ENCODE results near the gene C16orf96. TPM values are rescaled to one million over a fixed set of nuclear protein-coding genes. Genes with fewer than 3 reads are reported as not detected.
A peak's percentile ranks its signal among the peaks of the same experiment; 100 is the strongest.

C16orf96 gene
- total and polyA plus RNA-seq, 2 of the 8 experiments (the other 6 are each of a cell fraction or from before 2014, with no cell fraction given): 1.0 to 1.3 TPM

DNA sequence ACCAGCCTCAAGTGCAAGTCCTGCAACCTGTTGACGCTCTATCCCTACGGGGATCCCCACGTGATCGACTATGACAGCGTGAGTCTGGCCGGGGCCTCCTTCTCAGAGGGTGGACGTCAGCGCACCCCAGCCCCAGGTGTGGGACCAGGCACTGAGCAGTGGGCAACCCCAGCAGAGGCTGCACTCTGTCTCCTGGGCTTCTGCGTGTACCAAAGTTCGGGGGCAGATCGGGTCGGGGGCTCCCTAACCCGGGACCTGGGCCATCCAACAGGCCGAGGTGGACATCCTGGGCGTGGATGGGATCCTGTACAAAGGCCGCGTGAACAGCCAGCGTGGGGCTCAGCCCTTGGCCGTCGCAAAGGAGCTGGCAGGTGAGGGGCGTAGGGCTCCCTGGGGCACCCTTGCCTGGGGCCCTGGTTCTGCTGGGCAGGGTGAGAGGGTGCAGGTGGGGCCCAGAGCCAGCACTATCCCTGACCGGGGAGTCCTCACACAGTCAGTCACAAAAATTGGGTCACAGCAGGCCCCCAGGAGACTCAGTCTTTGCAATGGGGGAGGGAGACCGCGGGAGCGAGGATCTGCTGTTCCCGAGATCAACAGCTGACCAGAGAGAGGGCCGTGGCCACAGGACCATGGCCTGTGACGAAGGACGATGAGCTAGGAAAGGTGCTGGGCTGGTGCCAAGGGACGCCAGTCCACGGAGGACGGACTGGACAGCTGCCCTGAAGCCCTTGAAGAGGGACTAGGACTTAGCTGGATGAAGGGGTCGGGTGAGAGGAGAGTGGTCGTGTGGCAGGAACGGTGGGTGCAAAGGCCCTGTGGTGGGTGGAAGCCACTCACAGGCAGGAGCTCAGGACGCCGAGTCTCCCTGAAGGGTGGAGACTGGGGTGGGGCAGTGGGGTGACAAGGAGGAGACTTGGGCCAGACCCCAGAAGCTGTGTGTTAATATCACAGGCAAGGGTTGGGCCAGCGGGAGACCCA, 38.6 kb downstream of the C16orf96 start:
- no peaks in the 10 kb centered on the region for H3K79me2 ChIP-seq (ENCODE audit: control insufficient read depth in 1 of 2, insufficient read depth in 2 of 2, low read length in 2 of 2)
- ChIA-PET POLR2A (ENCODE audit: partially characterized antibody) (interaction anchor here (0.7 to 12.8 kb wide), 5 partner anchors 17 to 322 kb away, joined by 3 to 126 read pairs (median 5); partner anchors contain the start of genes CDIP1, TFAP4 and UBALD1), CTCF (ENCODE audit: partially characterized antibody) (interaction anchor here (0.7 to 8.1 kb wide), 11 partner anchors 10 to 94 kb away, joined by 3 to 65 read pairs (median 4); partner anchors contain the start of gene MGRN1)
- no peaks in the 10 kb centered on the region for H3K9me3 ChIP-seq (ENCODE audit: insufficient read depth in 2 of 2, low read depth in 1 of 2, low read length in 1 of 2)
- H3K23me2 ChIP-seq (ENCODE audit: low read depth, low read length): no peaks in the 10 kb centered on the region
- peak overlapping the region; percentile 15; the same call in 1 of the 2 replicates for H3K18ac ChIP-seq (ENCODE audit: extremely low read depth, low read length)
- no peak overlapping the region for H2AFZ ChIP-seq (ENCODE audit: low read length)
- H3K9ac ChIP-seq (replicated peaks in 1 of 4; ENCODE audit: extremely low read depth in 1 of 4, low read depth in 3 of 4, low read length in 3 of 4): no peak overlapping the region
- no peak overlapping the region for H3K56ac ChIP-seq (replicated peaks; ENCODE audit: insufficient read length, low read depth, low read length)
- no peak overlapping the region for H3K4me3 ChIP-seq (ENCODE audit: extremely low read depth in 1 of 4, insufficient read depth in 2 of 4, low read depth in 3 of 4, low read length in 4 of 4)
- no peak overlapping the region; the same call in 1 of the 2 replicates for H4K8ac ChIP-seq (ENCODE audit: extremely low read depth, insufficient read depth, low read length)
- H2BK20ac ChIP-seq (ENCODE audit: low read length): peak overlapping the region; percentile 72; the same call in 1 of the 2 replicates
- H2BK120ac ChIP-seq (replicated peaks; ENCODE audit: low read depth, low read length): no peak overlapping the region
- no peak overlapping the region for H3K14ac ChIP-seq (ENCODE audit: insufficient read length)
- no peaks in the 10 kb centered on the region for H3K36me3 ChIP-seq (ENCODE audit: control insufficient read depth in 2 of 4, insufficient read depth in 4 of 4, low read length in 3 of 4)
- H2BK15ac ChIP-seq (ENCODE audit: low read length): 0 out of 2 replicates have a peak overlapping the region, but pooled peaks have one; percentile 61
- WGBS, 2 experiments (ENCODE audit: extremely low coverage in 1 of 2, insufficient coverage in 1 of 2, insufficient read length in 1 of 2, insufficient replicate concordance in 2 of 2, low coverage in 1 of 2, low lambda C conversion rate in 2 of 2, missing lambda C conversion rate in 1 of 2): 90% methylated on average over 38 of the region's 38 CpGs; no CpG with 5 or more reads in 1 of the 2 experiments
- H3K4me1 ChIP-seq (replicated peaks in 1 of 4; ENCODE audit: control insufficient read depth in 3 of 4, insufficient read depth in 4 of 4, low read length in 3 of 4): peaks cover 0 to 18% (median 10%) of the 10 kb centered on the region in 4 experiments; a peak in 6 of 7 replicates
- peak overlapping the region; percentile 56; the same call in 1 of the 2 replicates for H2BK5ac ChIP-seq (ENCODE audit: low read depth, low read length)
- no peaks in the 10 kb centered on the region for H4K20me1 ChIP-seq (replicated peaks in 1 of 2; ENCODE audit: control insufficient read depth in 1 of 2, insufficient read depth in 2 of 2, low read length in 2 of 2)
- no peaks in the 10 kb centered on the region; a peak in 1 of 7 replicates for H3K27me3 ChIP-seq (replicated peaks in 1 of 4; ENCODE audit: control insufficient read depth in 3 of 4, extremely low read depth in 1 of 4, insufficient read depth in 3 of 4, low read length in 3 of 4)
- DNase-seq (ENCODE audit: low read depth in 1 of 2, low spot score in 2 of 2): no peak
- no peak overlapping the region for H4K5ac ChIP-seq (ENCODE audit: insufficient read length, low read depth, low read length)
- peak overlapping the region; percentile 86 for H2AK5ac ChIP-seq (ENCODE audit: low read depth, low read length)
- no peak overlapping the region for H3K27ac ChIP-seq (ENCODE audit: low read depth, low read length)
- H3K79me1 ChIP-seq (ENCODE audit: low read depth, low read length): no peaks in the 10 kb centered on the region
- peak overlapping the region; percentile 72 for H4K91ac ChIP-seq (replicated peaks; ENCODE audit: insufficient read length, low read length)
- H3K4ac ChIP-seq (replicated peaks; ENCODE audit: insufficient read length, low read depth, low read length): peak overlapping the region; percentile 39
- no peak overlapping the region for H3K23ac ChIP-seq (ENCODE audit: insufficient read length)
- no peak overlapping the region for H3K4me2 ChIP-seq (ENCODE audit: insufficient read depth in 1 of 2, low read depth in 2 of 2, low read length in 2 of 2)
- H2BK12ac ChIP-seq (ENCODE audit: low read depth, low read length): peak overlapping the region; percentile 68; the same call in 1 of the 2 replicates
- FAIRE-seq: no peak
- TF ChIP-seq SIRT6 (IDR thresholded peaks at IDR 0.05; ENCODE audit: low read length) (no peak), KDM1A (IDR thresholded peaks at IDR 0.05; ENCODE audit: borderline replicate concordance, low read length) (peak; percentile 63; the same call in 1 of the 2 replicates)
- TF ChIP-seq, protein P1, sequence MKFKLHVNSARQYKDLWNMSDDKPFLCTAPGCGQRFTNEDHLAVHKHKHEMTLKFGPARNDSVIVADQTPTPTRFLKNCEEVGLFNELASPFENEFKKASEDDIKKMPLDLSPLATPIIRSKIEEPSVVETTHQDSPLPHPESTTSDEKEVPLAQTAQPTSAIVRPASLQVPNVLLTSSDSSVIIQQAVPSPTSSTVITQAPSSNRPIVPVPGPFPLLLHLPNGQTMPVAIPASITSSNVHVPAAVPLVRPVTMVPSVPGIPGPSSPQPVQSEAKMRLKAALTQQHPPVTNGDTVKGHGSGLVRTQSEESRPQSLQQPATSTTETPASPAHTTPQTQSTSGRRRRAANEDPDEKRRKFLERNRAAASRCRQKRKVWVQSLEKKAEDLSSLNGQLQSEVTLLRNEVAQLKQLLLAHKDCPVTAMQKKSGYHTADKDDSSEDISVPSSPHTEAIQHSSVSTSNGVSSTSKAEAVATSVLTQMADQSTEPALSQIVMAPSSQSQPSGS (IDR thresholded peaks at IDR 0.05; ENCODE audit: low read length): no peak
- TF ChIP-seq, protein P2, sequence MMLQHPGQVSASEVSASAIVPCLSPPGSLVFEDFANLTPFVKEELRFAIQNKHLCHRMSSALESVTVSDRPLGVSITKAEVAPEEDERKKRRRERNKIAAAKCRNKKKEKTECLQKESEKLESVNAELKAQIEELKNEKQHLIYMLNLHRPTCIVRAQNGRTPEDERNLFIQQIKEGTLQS (IDR thresholded peaks at IDR 0.05; ENCODE audit: insufficient read depth, low read depth, low read length): no peak

Data from H1 (cell line).